HG03571 (cell line): Measurements from ENCODE around the gene INO80D.
"Not testable (repeated sequence)": the region's sequence is repeated elsewhere in the genome, so short reads cannot be mapped to it uniquely, and the experiment has no call there.

ENCODE experiments used
- ATAC-seq: cut with Tn5 transposase; IDR thresholded peaks from one replicate; pipeline ENCODE4 v1.9.1; 2021; ENCODE audit not compliant: unreplicated experiment

Gene INO80D

GRCh38 chr2:206085742-206086445 lies at the start of gene INO80D:
TSS of gene INO80D (minus strand) at chr2:206086174. CDS start at chr2:206063016, 23,158 bp downstream.
- peak; percentile 86 for ATAC-seq

- ATAC-seq: no peak
Measured at GRCh38 chr2:206127656-206128055, 41.7 kb upstream of the INO80D start.

GRCh38 chr2:206125901-206126300 lies 39.9 kb upstream of the INO80D start:
- no peak for ATAC-seq

- ATAC-seq: not testable (repeated sequence)
Measured at GRCh38 chr2:206122569-206122968, 36.6 kb upstream of the INO80D start.

- ATAC-seq: no peak
Measured at GRCh38 chr2:206116278-206116677, 30.3 kb upstream of the INO80D start.

- no peak for ATAC-seq
Measured at GRCh38 chr2:206115026-206115578, 29.1 kb upstream of the INO80D start.

GRCh38 chr2:206112846-206113547 lies 27.0 kb upstream of the INO80D start:
- ATAC-seq: no peak

GRCh38 chr2:206112108-206112507 lies 26.1 kb upstream of the INO80D start:
- ATAC-seq: no peak

- ATAC-seq: no peak
Measured at GRCh38 chr2:206108713-206109112, 22.7 kb upstream of the INO80D start.

GRCh38 chr2:206105541-206105940 lies 19.6 kb upstream of the INO80D start:
- ATAC-seq: no peak

- no peak for ATAC-seq
Measured at GRCh38 chr2:206105038-206105437, 19.1 kb upstream of the INO80D start.

GRCh38 chr2:206098872-206099271 lies 12.9 kb upstream of the INO80D start:
- not testable (repeated sequence) for ATAC-seq

- ATAC-seq: no peak
Measured at GRCh38 chr2:206098471-206098870, 12.5 kb upstream of the INO80D start.

GRCh38 chr2:206096876-206097275 lies 10.9 kb upstream of the INO80D start:
- no peak for ATAC-seq

- no peak for ATAC-seq
Measured at GRCh38 chr2:206095536-206096332, 9.8 kb upstream of the INO80D start.

- no peak for ATAC-seq
Measured at GRCh38 chr2:206092297-206092696, 6.3 kb upstream of the INO80D start.

- no peak for ATAC-seq
Measured at GRCh38 chr2:206088248-206088647, 2.3 kb upstream of the INO80D start.

GRCh38 chr2:206086716-206087350 lies 859 bp upstream of the INO80D start:
- ATAC-seq: no peak

- peak; percentile 32 for ATAC-seq
Measured at GRCh38 chr2:206084870-206085741, 868 bp downstream of the INO80D start.

- ATAC-seq: no peak
Measured at GRCh38 chr2:206084439-206084869, 1.5 kb downstream of the INO80D start.
